Activated CD8-positive, alpha-beta memory T cell treated with anti-CD3 and anti-CD28 coated beads for 48 hours (primary cell): Measurements from ENCODE around the gene ARHGAP44.
"Not testable (repeated sequence)": the region's sequence is repeated elsewhere in the genome, so short reads cannot be mapped to it uniquely, and the experiment has no call there.

Source experiments
- DNase-seq, 3 experiments: peaks; one replicate each; pipeline ENCODE4 v3.0.0-alpha.2; 2020; ENCODE audit warnings: low read depth in 2 of 3, low spot score in 2 of 3

ARHGAP44 gene

DNA sequence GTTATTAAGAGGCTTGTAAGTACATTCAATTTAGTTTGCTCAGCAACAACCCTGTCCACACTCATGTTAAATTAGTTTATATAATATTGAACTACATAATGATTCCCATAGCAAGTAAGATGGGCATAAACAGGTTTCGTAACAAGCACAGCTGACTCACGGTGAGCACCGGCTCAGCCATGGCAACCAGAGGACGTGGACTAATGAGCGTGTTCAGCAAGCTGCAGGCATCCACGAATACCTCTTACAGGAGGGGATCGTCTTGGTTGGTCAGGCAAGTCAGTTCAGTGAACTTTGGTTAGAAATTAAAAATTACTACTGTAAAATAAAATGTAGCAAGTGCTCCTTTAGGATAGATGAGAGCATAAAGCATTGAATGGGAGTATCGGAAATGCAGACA is 170.1 kb downstream of the ARHGAP44 start:
- no peak for DNase-seq

DNA sequence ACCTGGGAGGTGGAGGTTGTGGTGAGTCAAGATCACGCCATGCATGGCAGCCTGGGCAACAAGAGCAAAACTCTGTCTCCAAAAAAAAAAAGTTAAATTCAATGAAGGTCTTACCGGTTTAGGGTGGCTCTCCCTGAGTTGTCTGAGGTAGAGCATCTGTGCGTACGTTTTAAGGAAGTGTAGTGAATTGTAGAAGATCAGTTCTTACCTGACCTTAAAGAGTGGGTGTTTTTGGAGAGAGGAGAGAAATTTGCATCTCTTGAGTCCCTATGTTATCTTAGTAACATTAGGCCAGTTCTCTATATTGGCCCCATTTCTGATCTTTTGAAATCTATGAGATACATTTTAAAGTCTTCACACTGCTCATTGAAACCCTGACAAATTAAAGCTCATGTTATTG is 172.4 kb downstream of the ARHGAP44 start:
- no peak for DNase-seq

DNA sequence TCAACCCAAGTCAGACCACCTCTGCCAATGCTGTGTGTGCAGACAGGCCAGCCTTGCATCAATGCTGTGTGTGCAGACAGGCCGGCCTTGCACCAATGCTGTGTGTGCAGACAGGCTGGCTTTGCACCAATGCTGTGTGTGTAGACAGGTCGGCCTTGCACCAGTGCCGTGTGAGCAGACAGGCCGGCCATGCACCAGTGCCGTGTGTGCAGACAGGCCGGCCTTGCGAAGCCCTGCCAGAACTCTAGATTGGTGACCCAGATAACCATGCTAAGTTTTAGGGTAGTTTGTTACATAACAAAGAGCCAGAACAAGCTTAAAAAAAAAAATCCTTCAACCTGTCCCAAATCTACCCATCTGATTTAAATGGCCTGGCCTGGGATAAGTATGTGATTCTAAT is 174.2 kb downstream of the ARHGAP44 start:
- no peak for DNase-seq

DNA sequence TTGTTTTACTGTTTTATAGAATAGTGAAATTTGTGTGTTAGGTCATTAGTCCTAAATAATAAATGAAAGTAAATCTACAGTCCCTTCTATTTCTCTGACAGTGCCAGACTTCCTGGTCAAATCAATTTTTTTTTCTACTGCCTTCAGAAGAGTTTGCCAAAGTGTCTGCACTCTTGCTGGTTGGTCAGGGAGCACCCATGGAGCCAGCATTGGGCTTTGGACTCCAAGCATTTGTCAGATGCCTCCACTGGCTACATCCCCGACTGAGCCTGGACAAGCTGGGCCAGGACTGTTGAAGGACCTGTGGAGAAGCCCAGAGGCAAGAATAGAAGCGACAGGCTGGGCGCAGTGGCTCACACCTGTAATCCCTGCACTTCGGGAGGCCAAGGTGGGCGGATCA is 174.9 kb downstream of the ARHGAP44 start:
- no peak for DNase-seq

- DNase-seq = no peak
Measured at GRCh38 chr17:12964840-12965239, 175.5 kb downstream of the ARHGAP44 start.

DNA sequence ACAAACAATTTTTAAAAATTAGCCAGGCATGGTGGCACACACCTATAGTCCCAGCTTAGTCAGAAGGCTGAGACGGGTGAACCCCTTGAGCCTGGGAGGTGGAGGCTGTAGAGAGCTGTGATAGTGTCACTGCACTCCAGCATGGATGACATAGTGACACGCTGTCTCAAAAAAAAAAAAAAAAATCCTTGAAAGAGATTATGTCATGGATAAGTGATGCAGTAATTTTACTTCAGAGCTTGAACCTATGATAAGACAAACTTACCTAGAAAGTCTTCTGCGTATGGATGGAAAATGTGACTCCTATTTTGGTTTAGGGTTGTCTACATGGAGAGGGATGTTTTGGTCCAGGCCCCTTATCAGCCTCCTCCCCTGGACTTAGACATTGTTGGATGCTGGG is 176.7 kb downstream of the ARHGAP44 start:
- DNase-seq = no peak

DNA sequence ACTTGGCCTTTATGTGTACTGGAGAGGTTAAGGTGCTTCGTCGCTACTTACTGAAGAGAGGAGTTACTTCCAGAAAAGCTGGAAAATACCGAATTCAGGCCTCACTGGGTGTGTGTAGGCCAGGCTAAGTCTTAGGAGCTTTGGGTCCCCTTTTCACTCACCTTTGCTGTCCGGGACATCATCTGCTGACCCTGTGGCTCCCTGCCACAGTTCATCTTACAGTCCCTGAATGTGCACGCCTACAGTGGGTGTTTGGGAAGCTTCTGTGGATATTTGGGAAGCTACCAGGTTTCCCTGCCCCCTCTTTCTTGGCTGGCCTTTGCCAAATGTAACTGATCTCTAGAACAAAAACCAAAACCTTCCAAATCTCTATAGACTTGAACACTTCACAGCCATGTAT is 177.1 kb downstream of the ARHGAP44 start:
- no peak for DNase-seq

GRCh38 chr17:12967962-12968361 is 178.7 kb downstream of the ARHGAP44 start:
- DNase-seq = no peak

- DNase-seq = no peak
Measured at GRCh38 chr17:12973496-12974004, 184.3 kb downstream of the ARHGAP44 start.

- DNase-seq = no peak
Measured at GRCh38 chr17:12974005-12974531, 184.8 kb downstream of the ARHGAP44 start.

DNA sequence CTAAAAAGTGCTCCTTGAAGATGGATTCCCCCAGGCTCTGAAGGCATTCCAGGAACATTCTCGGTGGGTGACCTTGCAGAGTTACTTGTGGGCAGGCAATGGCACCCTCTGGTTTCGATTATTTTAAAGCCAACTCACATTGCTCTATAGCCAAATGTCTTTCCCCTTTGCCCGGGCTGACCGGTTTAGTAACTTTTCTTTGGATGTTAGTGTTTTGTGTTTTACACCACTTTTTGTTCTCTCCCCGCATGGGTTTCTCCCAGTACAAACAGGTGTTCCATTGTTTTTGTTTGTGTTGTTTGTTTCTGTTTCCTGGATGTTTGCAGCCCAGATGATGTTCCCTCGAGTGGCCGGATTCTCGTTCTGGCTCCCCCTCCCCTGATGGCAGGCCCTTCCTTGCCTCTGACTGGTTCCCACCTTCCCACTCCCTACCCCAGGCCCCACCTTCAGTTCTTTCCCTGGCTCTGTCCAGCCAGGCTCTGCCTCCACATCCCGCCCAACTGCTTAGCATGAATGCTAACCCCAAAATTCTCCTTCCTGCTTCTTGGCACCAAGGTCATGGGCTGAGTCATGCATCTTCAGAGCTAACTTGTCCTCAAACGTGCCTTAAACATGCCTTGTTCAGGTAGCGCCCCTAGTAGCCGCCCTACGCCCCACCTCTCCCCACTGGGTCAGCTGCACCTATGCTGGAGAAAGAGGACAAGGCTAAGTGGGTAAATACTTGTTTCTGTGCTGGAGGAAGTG is 187.9 kb downstream of the ARHGAP44 start:
- no peak for DNase-seq

GRCh38 chr17:12978787-12979186 is 189.5 kb downstream of the ARHGAP44 start:
- not testable (repeated sequence) for DNase-seq

GRCh38 chr17:12979246-12979645 is 189.9 kb downstream of the ARHGAP44 start:
- no peak for DNase-seq

DNA sequence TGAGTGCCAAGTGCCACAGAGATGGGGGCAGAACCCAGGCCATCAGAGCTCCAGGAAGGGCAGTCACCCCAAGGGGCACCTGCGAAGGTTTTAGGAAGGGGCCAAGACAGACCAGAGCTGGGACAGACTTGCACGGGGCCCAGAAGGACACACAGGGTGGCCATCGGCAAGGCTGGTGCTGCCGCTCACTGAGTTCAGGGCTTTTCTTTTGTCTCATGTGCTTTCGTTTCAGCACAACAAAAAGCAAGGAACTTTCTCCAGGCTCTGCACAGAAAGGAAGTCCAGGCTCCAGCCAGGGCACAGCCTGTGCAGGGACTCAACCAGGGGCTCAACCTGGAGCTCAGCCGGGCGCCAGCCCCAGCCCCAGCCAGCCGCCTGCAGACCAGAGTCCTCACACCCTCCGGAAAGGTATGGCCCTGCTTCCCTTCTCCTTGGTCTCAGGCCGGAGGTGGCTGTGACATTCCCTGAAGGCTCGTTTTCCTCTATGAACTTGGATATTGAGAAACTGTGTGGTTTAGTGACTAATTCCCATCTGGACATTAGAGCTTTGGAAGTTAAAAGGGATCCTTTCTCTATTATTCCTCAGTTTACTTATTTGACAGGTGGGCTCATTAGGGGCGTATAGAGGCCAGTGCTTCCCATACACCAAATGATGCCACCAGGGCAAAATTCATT is 190.7 kb downstream of the ARHGAP44 start:
- no peak for DNase-seq

DNA sequence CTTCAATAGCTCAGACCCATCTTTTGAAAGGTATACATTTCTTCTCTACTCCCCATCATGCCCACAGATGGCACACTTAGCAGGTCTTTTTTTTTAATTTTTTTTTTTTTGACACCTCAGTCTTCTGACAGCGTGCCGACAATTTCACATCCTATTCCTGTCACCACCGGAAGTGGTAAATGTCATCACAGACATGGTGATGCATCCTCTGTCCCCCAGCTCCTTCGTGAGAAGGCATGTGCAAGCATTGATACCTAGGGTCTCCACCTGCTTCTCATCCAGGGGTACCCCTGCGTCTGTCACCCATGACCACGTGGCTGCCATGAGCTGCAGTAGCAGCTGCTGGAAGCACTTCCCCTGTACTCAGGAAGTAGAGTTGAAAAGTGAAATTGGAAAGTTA is 192.9 kb downstream of the ARHGAP44 start:
- no peak for DNase-seq

DNA sequence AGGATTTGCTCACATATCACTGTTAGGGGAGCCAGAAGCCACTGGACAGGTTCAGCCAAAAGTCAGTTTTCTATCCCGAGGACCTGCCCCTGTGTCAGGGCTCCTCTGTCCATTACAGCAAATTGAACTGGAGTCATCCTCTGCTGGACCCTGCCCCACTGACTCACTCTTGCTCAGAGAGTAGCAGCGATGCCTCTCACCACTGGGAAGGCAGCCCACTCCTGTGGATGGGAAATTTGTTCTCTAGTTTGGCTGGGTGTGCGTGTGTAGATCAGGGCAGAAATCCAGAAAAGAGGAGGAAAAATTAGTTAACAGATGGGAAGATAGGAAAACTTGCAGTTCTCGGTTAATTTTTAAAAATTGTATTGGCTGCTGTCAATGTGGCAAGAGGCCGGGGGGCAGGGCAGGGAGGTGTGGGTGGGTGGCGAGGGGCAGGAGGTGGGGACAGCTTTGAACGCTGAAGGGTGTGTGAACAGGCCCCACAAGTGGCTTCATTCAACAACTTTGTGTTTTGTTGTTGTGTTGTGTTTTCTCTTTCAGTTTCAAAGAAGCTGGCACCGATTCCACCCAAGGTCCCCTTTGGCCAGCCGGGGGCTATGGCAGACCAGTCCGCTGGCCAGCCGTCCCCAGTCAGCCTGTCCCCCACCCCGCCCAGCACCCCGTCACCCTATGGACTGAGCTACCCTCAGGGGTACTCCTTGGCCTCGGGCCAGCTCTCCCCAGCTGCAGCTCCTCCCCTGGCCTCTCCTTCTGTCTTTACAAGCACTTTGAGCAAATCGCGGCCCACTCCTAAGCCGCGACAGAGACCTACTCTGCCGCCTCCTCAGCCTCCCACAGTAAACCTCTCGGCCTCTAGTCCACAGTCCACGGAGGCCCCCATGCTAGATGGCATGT is 194.9 kb downstream of the ARHGAP44 start:
- no peak for DNase-seq

- no peak for DNase-seq
Measured at GRCh38 chr17:12985431-12986293, 196.4 kb downstream of the ARHGAP44 start.

DNA sequence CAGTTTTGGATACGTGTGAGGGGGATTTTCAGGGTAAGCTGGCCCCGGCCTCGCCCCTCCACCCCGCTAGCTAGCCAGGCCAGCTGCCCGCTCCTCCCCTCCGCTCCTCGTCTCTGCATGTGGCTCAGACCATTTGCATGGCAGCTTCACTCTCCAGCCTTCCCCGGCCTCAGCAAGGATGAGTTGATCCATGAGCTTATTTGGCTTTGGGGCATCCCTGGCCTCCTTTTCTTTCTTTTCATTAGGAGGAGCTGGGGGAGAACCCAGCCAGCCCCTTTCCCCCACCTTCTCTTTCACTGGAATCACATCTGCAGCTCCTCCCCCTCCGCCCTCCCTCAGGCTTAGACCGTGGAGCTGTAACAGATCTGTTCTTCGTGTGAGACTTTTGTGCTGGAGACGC is 197.8 kb downstream of the ARHGAP44 start:
- no peak for DNase-seq

- DNase-seq = no peak
Measured at GRCh38 chr17:12990041-12990808, 200.9 kb downstream of the ARHGAP44 start.

- no peak for DNase-seq
Measured at GRCh38 chr17:12990926-12991325, 201.6 kb downstream of the ARHGAP44 start.
